T1000 (cell line): Measurements from ENCODE around the gene SKI.

Source experiments
- DNase-seq: peaks from one replicate; lab custom pipeline; 2025; ENCODE audit warnings: mixed read lengths; lab: John Stamatoyannopoulos, UW

SKI gene

GRCh38 chr1:2194319-2194897, 33.7 kb upstream of the SKI start, which contains the start of gene FAAP20:
Gene FAAP20, minus strand, starts transcription at chr1:2194772. Its CDS starts 23 bp downstream, at chr1:2194749.
- DNase-seq = peak; percentile 88

GRCh38 chr1:2194898-2195673, 33.0 kb upstream of the SKI start:
- DNase-seq = peak; percentile 89

- no peak for DNase-seq
Measured at GRCh38 chr1:2195785-2196184, 32.3 kb upstream of the SKI start.

- DNase-seq = no peak
Measured at GRCh38 chr1:2196901-2197638, 31.0 kb upstream of the SKI start.

- no peak for DNase-seq
Measured at GRCh38 chr1:2197707-2198165, 30.4 kb upstream of the SKI start.

GRCh38 chr1:2198571-2198970, 29.5 kb upstream of the SKI start:
- no peak for DNase-seq

GRCh38 chr1:2199042-2199810, 28.9 kb upstream of the SKI start:
- DNase-seq = peak; percentile 77

GRCh38 chr1:2200308-2200943, 27.7 kb upstream of the SKI start:
- DNase-seq = no peak

GRCh38 chr1:2201062-2201461, 27.1 kb upstream of the SKI start:
- DNase-seq = no peak

GRCh38 chr1:2202008-2202575, 26.0 kb upstream of the SKI start:
- no peak for DNase-seq

GRCh38 chr1:2202843-2203601, 25.1 kb upstream of the SKI start:
- no peak for DNase-seq

GRCh38 chr1:2203671-2204414, 24.3 kb upstream of the SKI start:
- no peak for DNase-seq

- DNase-seq = peak; percentile 82
Measured at GRCh38 chr1:2204415-2205190, 23.5 kb upstream of the SKI start.

GRCh38 chr1:2205191-2205952, 22.7 kb upstream of the SKI start:
- DNase-seq = peak; percentile 82

GRCh38 chr1:2206813-2207487, 21.2 kb upstream of the SKI start:
- DNase-seq = no peak

GRCh38 chr1:2208309-2209239, 19.5 kb upstream of the SKI start:
- peak; percentile 90 for DNase-seq
